ENCODE measurements around the gene SRGAP1.

Gene SRGAP1

DNA sequence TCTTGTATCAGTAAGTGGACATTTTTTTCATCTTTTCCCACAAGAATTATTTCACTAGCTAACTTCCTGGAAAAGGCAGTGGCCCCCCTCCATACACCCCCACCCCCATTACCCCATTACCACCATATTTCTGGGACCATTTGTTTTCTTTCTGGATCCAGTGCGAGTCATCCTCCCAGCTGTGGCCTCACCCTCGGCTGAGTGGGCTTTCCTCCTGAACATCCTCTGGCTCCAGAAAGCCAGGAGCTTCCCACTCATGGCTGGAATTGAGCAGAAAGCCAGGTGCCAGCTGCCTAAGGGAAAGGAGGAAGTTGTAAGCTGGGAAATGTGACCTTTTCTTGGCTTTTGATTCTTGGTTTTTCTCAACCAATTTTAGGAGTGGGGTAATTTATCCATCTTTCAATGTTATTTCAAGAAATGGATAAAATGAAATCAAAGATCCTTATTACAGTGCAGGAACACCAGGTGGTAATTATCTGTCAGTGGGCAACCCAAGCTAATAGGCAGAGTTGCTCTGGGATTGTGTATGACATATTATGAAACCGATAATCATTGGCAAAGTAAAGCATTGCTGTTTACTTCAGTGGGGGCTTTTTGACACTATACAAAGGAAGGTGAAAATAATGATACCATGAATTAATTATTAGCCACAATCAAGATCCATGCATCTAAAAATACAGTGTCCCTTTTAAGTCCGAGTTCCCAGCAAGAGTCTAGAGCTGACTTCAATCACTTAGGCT lies 253.0 kb downstream of the SRGAP1 start (continued):
- TF ChIP-seq, protein P1, sequence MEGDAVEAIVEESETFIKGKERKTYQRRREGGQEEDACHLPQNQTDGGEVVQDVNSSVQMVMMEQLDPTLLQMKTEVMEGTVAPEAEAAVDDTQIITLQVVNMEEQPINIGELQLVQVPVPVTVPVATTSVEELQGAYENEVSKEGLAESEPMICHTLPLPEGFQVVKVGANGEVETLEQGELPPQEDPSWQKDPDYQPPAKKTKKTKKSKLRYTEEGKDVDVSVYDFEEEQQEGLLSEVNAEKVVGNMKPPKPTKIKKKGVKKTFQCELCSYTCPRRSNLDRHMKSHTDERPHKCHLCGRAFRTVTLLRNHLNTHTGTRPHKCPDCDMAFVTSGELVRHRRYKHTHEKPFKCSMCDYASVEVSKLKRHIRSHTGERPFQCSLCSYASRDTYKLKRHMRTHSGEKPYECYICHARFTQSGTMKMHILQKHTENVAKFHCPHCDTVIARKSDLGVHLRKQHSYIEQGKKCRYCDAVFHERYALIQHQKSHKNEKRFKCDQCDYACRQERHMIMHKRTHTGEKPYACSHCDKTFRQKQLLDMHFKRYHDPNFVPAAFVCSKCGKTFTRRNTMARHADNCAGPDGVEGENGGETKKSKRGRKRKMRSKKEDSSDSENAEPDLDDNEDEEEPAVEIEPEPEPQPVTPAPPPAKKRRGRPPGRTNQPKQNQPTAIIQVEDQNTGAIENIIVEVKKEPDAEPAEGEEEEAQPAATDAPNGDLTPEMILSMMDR (tag by site-specific recombination; IDR thresholded peaks at IDR 0.05) = no peak
- TF ChIP-seq ZNF133 (tag by site-specific recombination; IDR thresholded peaks at IDR 0.05) = no peak
- TF ChIP-seq ZNF221 (tag by site-specific recombination; IDR thresholded peaks at IDR 0.05; ENCODE audit: borderline replicate concordance) = no peak
- TF ChIP-seq ZNF121 (tag by site-specific recombination; IDR thresholded peaks at IDR 0.05) = no peak
- no peak for TF ChIP-seq ZNF335 (tag by site-specific recombination; conservative IDR thresholded peaks at IDR 0.05)
- no peak for TF ChIP-seq BCL11B (tag by site-specific recombination; IDR thresholded peaks at IDR 0.05; ENCODE audit: low read depth)
- peak; percentile 65 for TF ChIP-seq EGR2 (tag by site-specific recombination; IDR thresholded peaks at IDR 0.05; ENCODE audit: low read depth)
- TF ChIP-seq, protein P2, sequence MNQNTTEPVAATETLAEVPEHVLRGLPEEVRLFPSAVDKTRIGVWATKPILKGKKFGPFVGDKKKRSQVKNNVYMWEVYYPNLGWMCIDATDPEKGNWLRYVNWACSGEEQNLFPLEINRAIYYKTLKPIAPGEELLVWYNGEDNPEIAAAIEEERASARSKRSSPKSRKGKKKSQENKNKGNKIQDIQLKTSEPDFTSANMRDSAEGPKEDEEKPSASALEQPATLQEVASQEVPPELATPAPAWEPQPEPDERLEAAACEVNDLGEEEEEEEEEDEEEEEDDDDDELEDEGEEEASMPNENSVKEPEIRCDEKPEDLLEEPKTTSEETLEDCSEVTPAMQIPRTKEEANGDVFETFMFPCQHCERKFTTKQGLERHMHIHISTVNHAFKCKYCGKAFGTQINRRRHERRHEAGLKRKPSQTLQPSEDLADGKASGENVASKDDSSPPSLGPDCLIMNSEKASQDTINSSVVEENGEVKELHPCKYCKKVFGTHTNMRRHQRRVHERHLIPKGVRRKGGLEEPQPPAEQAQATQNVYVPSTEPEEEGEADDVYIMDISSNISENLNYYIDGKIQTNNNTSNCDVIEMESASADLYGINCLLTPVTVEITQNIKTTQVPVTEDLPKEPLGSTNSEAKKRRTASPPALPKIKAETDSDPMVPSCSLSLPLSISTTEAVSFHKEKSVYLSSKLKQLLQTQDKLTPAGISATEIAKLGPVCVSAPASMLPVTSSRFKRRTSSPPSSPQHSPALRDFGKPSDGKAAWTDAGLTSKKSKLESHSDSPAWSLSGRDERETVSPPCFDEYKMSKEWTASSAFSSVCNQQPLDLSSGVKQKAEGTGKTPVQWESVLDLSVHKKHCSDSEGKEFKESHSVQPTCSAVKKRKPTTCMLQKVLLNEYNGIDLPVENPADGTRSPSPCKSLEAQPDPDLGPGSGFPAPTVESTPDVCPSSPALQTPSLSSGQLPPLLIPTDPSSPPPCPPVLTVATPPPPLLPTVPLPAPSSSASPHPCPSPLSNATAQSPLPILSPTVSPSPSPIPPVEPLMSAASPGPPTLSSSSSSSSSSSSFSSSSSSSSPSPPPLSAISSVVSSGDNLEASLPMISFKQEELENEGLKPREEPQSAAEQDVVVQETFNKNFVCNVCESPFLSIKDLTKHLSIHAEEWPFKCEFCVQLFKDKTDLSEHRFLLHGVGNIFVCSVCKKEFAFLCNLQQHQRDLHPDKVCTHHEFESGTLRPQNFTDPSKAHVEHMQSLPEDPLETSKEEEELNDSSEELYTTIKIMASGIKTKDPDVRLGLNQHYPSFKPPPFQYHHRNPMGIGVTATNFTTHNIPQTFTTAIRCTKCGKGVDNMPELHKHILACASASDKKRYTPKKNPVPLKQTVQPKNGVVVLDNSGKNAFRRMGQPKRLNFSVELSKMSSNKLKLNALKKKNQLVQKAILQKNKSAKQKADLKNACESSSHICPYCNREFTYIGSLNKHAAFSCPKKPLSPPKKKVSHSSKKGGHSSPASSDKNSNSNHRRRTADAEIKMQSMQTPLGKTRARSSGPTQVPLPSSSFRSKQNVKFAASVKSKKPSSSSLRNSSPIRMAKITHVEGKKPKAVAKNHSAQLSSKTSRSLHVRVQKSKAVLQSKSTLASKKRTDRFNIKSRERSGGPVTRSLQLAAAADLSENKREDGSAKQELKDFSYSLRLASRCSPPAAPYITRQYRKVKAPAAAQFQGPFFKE (tag by site-specific recombination; IDR thresholded peaks at IDR 0.05; ENCODE audit: borderline replicate concordance) = no peak
- TF ChIP-seq ZEB2 (tag by site-specific recombination; IDR thresholded peaks at IDR 0.05) = no peak
- peak; percentile 61 for TF ChIP-seq ZFHX2 (tag by site-specific recombination; conservative IDR thresholded peaks at IDR 0.05)
- TF ChIP-seq ZNF707 (tag by site-specific recombination; IDR thresholded peaks at IDR 0.05) = no peak

DNA sequence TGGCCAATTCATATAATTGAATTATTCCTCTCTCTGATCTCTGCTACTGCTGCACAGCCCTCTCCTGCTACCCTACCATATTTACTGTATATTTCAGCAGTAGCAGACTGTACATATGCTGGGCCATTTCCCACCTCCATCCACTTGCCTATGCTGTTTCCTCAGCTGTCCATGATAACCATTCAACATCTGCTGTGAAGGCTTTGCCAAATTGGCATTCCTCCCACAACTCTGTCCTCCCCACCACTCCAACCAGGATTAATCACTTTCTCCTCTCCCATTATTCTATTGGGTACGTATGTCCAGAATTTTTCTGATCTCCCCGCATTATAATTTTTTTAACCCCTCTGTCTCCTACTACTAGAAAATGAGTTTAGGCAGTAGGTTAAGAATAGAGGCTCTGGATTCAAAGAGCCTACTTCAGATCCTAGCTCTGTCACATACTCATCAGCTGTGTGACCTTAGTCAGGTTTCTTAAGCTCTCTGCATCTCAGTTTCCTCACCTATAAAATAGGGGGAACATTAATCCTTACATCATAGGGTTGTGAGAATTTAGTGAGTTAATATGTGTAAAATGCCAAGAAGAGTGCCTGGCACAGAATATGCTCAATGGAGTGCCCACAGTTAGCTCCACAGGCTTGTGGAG lies 254.3 kb downstream of the SRGAP1 start:
- ChIA-PET CTCF (interaction anchor here (0.6 kb wide), 1 partner anchor 697 kb away, joined by 4 read pairs; no protein-coding TSS in a partner anchor), POLR2A (no interaction called here)
- no peaks in the 10 kb centered on the region for H3K4me1 ChIP-seq (ENCODE audit: control insufficient read depth, insufficient read depth, low read length)
- H3K36me3 ChIP-seq (ENCODE audit: control insufficient read depth in 2 of 2, insufficient read depth in 1 of 2, low read length in 2 of 2) = no peaks in the 10 kb centered on the region; a peak in 1 of 3 replicates
- H3K9me3 ChIP-seq (ENCODE audit: control insufficient read depth, insufficient read depth, low read depth, low read length) = no peaks in the 10 kb centered on the region
- H3K27ac ChIP-seq (ENCODE audit: extremely low read depth, low read depth, low read length) = no peak overlapping the region
- H3K4me3 ChIP-seq (ENCODE audit: low read depth, low read length) = no peak overlapping the region
- TF ChIP-seq ZNF658 (tag by site-specific recombination; IDR thresholded peaks at IDR 0.05) (no peak), ZNF521 (tag by site-specific recombination; IDR thresholded peaks at IDR 0.05) (no peak), GLIS2 (tag by site-specific recombination; IDR thresholded peaks at IDR 0.05) (no peak), ZNF513 (tag by site-specific recombination; IDR thresholded peaks at IDR 0.05) (no peak), ZNF398 (tag by site-specific recombination; IDR thresholded peaks at IDR 0.05) (no peak), ZNF335 (tag by site-specific recombination; conservative IDR thresholded peaks at IDR 0.05) (no peak), ZNF354C (tag by site-specific recombination; IDR thresholded peaks at IDR 0.05; ENCODE audit: borderline replicate concordance, low read depth) (no peak), ZBTB8A (tag by site-specific recombination; IDR thresholded peaks at IDR 0.05) (no peak), ZBTB44 (tag by site-specific recombination; IDR thresholded peaks at IDR 0.05) (no peak), ZNF175 (tag by site-specific recombination; IDR thresholded peaks at IDR 0.05) (no peak)
- TF ChIP-seq, protein P3, sequence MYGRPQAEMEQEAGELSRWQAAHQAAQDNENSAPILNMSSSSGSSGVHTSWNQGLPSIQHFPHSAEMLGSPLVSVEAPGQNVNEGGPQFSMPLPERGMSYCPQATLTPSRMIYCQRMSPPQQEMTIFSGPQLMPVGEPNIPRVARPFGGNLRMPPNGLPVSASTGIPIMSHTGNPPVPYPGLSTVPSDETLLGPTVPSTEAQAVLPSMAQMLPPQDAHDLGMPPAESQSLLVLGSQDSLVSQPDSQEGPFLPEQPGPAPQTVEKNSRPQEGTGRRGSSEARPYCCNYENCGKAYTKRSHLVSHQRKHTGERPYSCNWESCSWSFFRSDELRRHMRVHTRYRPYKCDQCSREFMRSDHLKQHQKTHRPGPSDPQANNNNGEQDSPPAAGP (tag by site-specific recombination; IDR thresholded peaks at IDR 0.05) = no peak
